ENCODE results near the gene TSPAN10. TPM values are rescaled to one million over a fixed set of nuclear protein-coding genes. Genes with fewer than 3 reads are reported as not detected.

TSPAN10 gene
- total RNA-seq, 1 experiment from 2014 or later: 1.2 TPM

GRCh38 chr17:81638683-81639082 is 1.7 kb downstream of the TSPAN10 start:
- H2BK12ac ChIP-seq (ENCODE audit: insufficient read length, low read depth, low read length): no peak overlapping the region
- H2BK15ac ChIP-seq (ENCODE audit: low read depth, low read length): no peak overlapping the region
- no peak overlapping the region for H2BK20ac ChIP-seq (ENCODE audit: low read depth, low read length, poor library complexity, severe bottlenecking)
- no peak overlapping the region for H3K27ac ChIP-seq (ENCODE audit: insufficient read length, low read depth, low read length)
- no peak overlapping the region for H4K8ac ChIP-seq (replicated peaks; ENCODE audit: insufficient read length, low read depth, low read length)
- H3K4me1 ChIP-seq (ENCODE audit: insufficient read depth, low read length): no peaks in the 10 kb centered on the region
- no peak overlapping the region for H2AFZ ChIP-seq (ENCODE audit: low read length)
- no peak overlapping the region for H3K4me2 ChIP-seq (ENCODE audit: insufficient read depth, insufficient read length, low read length)
- no peak overlapping the region for H3K56ac ChIP-seq (ENCODE audit: insufficient read length, low read depth, low read length)
- no peaks in the 10 kb centered on the region for H3K9me3 ChIP-seq (ENCODE audit: control insufficient read depth, low read depth, low read length)
- H3K27me3 Mint-ChIP-seq (ENCODE audit: low read depth): no peaks in the 10 kb centered on the region
- peaks cover 16% of the 10 kb centered on the region; the same call in 1 of the 2 replicates for H3K79me2 ChIP-seq (ENCODE audit: insufficient read depth, low read length)
- no peak overlapping the region for H3K4ac ChIP-seq (ENCODE audit: low read depth, low read length)
- no peak overlapping the region for H3K14ac ChIP-seq (ENCODE audit: insufficient read depth, low read length)
- no peak overlapping the region for H2BK120ac ChIP-seq (ENCODE audit: low read depth, low read length, poor library complexity, severe bottlenecking)
- no peak for DNase-seq
- no peak overlapping the region for H3K23ac ChIP-seq (ENCODE audit: insufficient read length, low read depth, low read length)
- H3K79me1 ChIP-seq (ENCODE audit: insufficient read depth, low read depth, low read length, poor library complexity, severe bottlenecking): peaks cover 11% of the 10 kb centered on the region
- peaks cover 0 to 3% (median 1%) of the 10 kb centered on the region in 3 experiments; a peak in 2 of 7 replicates for H3K36me3 Mint-ChIP-seq (ENCODE audit: insufficient read depth in 1 of 3, low read depth in 3 of 3)
- H3K4me3 Mint-ChIP-seq: peak overlapping the region in 1 of 2 experiments; percentile 6; a peak in 1 of 5 replicates
- peaks cover 8% of the 10 kb centered on the region for H3K23me2 ChIP-seq (ENCODE audit: insufficient read length, low read depth, low read length, poor library complexity, severe bottlenecking)
- H4K20me1 ChIP-seq (ENCODE audit: control insufficient read depth, insufficient read depth, insufficient read length): no peaks in the 10 kb centered on the region
- no peak for TF ChIP-seq CTCF (conservative IDR thresholded peaks at IDR 0.05)
- whole genome bisulfite sequencing (ENCODE audit: extremely low coverage, insufficient read length, low lambda C conversion rate): no CpG with 5 or more reads among the region's 4 CpGs
- H3K9ac ChIP-seq (ENCODE audit: extremely low read depth, insufficient read length, low read length): no peak overlapping the region
- no peak overlapping the region; a peak in 1 of 7 replicates for H3K27ac Mint-ChIP-seq
- H3K18ac ChIP-seq (ENCODE audit: insufficient read length, low read depth, low read length): no peak overlapping the region
- H2BK5ac ChIP-seq (ENCODE audit: insufficient read length, low read length): no peak overlapping the region
- peaks cover 9 to 10% of the 10 kb centered on the region in 2 experiments for H3K4me1 Mint-ChIP-seq
- 0 out of 5 replicates have a peak, but pooled peaks cover 0 to 2% of the 10 kb centered on the region in 2 experiments for H3K9me3 Mint-ChIP-seq
- no peak overlapping the region for H4K91ac ChIP-seq (ENCODE audit: insufficient read length, low read depth, low read length)
- no peaks in the 10 kb centered on the region for H3K27me3 ChIP-seq (ENCODE audit: insufficient read depth, low read length)
- no peak overlapping the region for H2AK5ac ChIP-seq (ENCODE audit: insufficient read length, low read length)
- H3T11ph ChIP-seq (ENCODE audit: low read length): no peak overlapping the region
- H4K5ac ChIP-seq (ENCODE audit: insufficient read length, low read depth, low read length): no peak overlapping the region

All from H9 (cell line).